Raji (cell line): ENCODE measurements around the gene PARP15.
A peak's percentile ranks its signal among the peaks of the same experiment; 100 is the strongest.

ENCODE experiments used
- POLR2A ChIP-seq: IDR thresholded peaks from 2 replicates; pipeline ENCODE4 v1.6.1; 2011; ENCODE audit warnings: low read depth, low read length, control low read depth; ENCODE audit not compliant: insufficient read depth

PARP15 gene

DNA sequence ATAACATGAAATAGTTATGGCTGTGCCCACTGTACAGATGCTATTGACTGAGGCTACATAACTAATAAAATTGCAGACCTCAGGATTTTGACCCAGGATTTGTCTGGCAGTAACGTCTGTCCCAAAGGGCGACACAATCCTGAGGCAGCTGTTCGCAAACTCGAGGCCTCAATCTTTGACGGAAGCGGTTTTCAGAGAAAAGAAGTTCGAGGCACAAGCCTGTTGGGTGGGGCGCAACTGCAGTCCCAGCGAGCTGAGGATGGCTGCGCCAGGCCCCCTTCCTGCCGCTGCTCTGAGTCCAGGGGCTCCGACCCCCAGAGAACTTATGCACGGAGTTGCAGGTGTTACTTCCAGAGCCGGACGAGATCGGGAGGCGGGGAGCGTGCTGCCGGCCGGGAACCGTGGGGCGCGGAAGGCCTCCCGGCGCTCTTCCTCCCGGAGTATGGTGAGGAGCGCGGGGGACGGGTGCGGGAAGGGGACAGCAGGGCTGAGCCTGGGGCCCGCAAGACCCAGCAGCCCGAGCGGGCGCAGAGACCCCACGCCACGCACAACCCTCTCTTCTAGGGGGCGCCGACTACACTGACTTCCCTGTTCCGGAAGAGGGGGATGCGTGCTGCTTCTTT, at the start of gene PARP15:
Gene PARP15 (plus strand): TSS at position 242 of the 623 bp plus-strand sequence. CDS start 18 bp downstream, at position 260.
- TF ChIP-seq POLR2A, result 0 out of 2 replicates have a peak, but pooled peaks have one; percentile 22

DNA sequence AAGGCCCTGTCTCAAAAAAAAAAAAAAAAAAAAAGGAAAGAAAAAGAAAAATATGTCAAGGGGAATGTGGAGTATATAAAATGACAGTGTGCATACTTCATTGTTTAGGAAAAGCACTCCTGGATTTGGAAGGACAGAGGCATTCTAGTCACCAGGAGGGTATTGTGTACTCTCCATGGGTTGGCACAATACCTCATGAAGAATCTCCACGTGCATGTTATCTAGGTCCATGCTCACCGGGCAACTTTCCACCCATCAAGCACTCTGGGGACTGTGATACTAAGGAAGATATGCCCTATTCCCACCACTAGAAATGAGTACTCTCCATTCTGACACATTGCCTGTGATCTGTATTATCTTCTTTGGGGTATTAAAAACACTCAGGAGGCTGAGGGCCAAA, 47.3 kb upstream of the PARP15 start:
- TF ChIP-seq POLR2A, result no peak

DNA sequence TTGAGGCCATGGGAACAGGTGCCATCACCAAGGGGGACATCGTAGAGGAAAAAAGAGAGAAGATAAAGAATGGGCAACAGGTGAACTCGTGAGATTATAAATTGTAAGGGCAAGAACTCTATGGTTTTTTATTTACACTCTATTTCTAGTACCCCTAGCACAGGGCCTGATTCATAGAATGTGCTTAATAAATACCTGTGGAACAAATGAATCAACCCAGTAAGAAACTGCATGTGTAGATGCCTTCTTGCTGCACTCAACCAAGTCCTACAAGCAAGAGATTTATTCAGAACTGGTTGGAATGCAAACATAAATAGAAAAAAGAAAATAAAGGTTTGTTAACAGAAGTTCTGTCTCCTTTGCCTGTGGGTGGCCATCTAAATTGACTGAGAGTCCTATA, 44.0 kb upstream of the PARP15 start:
- no peak for TF ChIP-seq POLR2A

DNA sequence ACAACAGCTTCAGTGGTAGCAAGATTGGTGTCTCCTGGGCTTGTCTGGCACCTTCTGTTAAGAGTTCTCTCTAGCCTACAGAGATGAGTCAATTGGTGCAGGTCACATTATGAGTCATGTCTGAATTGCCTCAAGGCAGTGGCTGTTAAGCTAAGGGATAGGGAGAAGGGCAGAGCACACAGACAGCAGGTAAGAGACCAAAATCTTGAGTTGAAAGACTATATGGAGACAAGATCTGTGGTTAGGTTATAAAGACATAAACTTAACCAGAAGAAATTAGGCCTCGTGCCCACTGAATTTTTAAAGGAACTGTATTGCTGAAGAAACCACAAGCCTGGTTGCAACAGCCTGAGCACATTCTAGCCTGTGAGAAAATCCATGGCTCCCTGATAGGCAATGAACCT, 43.5 kb upstream of the PARP15 start:
- no peak for TF ChIP-seq POLR2A

DNA sequence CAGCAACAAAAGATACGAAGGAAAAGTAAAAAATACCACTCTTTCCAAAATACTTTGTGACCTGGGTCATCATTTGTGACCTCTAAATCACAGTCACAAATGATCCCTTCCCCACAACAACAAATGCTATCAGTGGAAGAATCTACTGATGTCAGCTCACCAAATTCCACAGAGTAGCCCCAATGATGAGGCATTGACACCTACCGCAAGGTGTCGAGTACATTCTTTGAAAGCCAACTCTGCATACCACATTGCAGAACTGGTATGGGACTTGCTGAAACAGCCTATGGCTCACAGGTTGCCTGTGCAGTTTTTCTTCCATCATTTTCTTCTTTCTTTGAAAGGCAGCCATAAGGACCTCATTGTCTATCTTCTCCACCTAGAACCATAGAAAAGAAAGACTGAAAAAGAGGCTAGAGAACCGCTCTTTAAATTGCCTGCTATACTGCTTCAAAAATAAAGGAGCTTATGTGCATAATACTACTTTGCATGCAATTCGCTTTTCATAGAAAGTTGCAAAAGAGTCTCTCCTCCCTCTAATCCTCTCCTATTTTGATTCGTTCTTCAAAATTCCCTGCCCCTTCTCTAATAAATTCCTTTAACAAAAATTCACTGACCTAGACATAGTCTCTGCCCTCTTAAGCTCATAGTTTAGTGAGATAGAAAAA, 41.4 kb upstream of the PARP15 start:
- TF ChIP-seq POLR2A, result no peak

DNA sequence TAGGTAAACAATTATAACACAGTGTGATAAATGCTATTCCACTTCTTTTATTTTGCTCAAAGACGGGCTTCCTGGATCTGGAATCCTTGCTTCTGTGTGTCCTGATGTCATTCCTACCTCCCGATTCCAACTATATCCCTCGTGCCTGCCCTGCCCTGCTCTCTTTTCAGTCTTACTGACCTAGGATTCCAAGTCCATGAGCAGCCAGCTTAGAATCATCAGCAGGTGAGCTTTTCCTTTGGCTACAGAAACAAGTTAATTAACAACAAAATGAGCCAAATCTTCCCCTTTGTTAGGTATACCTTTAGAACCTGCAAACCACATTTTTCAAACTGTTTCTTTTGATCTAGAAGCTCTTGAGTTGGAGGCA, 40.8 kb upstream of the PARP15 start:
- no peak for TF ChIP-seq POLR2A

DNA sequence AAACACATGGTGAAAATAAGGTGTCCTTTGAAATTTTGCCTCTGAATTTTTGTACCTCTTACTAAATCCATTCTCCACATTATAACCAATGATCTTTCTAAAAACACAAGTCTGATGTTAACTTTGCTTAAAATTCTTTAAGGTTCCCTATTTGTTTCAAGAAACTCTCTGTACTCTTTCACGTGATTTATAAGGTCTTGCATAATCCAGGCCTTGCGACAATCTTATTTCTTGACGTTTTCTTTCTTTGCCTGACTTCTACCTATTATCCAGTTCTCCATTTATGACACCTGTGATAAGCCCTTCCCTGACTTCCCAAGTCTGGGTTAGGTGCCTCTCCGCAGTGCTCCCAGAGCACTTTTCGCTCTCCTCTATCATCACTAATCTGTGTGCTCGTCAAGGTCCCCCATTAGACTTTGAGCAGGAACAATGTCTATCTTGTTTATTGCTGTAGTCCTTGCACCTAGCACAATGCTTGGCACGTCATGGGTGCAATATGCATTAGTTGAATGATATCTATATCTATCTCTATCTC, 38.4 kb upstream of the PARP15 start:
- TF ChIP-seq POLR2A, result no peak

DNA sequence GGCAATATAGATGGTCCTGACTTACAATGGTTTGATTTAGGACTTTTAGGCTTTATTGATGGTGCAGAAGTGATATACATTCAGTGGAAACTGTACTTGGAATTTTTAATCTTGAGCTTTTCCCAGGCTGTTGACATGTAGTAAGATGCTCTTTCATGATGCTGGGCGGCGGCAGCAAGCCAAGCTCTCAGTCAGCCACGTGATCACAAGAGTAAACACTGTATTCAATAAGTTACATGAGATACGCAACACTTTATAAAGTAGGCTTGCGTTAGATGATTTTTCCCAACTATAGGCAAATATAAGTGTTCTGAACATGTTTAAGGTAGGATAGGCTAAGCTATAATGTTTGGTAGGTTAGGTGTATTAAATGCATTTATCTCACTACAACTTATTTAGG, 31.3 kb upstream of the PARP15 start:
- TF ChIP-seq POLR2A, result no peak

DNA sequence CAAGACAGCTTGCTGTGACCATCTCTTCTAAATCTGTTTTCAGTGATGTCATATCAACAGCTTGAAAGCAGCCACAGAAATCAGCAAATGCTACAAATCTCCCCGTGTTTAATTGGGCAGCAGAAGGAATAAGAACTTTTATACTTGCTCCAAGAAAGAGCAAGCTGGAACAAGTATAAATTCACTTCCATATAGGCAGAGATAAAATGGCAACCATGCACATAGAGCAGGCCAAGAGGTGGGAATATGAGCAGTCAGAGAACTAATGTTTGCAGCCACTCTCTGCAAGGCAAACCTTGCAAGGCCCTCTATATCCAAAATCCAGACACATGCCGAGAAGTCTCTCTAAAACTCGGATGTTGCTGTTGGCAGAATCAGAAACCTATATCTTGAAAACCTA, 29.4 kb upstream of the PARP15 start:
- TF ChIP-seq POLR2A, result no peak

DNA sequence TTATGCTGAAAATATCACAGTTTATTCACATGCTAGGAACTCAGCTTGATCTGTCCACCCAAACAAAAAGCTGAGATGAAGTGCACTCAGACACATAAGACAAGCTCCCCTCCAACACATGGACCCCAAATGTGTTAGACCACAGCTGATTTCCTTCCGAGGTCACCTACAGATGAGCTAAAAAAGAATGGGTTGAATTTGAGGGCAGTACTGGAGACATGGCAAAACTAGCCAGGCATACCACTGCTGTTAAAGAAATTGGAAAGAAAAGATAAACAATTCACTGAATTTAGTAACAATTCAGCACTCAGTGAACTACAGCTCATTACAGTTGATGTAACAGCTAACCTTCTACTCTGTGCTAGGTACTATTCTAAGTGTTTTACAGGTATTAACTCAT, 28.8 kb upstream of the PARP15 start:
- TF ChIP-seq POLR2A, result no peak

DNA sequence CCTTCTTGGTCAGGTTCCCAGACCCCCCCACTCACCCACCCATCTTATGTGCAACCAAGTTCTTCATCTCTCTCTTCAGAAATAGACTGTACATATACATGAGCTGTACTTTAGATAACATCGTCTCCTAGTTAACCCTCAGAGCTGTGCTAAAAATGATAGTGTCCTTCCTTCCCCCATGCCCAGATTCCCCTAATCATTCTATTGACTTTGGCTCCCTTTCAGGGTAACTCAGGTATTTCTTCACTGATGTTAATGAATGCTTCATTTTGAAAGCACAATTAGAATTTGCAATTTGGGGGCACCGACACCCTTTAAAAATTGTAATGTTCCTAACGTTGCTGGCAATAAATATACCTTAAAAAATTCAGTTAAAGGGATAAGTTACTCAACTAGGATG, 24.3 kb upstream of the PARP15 start:
- TF ChIP-seq POLR2A, result no peak

DNA sequence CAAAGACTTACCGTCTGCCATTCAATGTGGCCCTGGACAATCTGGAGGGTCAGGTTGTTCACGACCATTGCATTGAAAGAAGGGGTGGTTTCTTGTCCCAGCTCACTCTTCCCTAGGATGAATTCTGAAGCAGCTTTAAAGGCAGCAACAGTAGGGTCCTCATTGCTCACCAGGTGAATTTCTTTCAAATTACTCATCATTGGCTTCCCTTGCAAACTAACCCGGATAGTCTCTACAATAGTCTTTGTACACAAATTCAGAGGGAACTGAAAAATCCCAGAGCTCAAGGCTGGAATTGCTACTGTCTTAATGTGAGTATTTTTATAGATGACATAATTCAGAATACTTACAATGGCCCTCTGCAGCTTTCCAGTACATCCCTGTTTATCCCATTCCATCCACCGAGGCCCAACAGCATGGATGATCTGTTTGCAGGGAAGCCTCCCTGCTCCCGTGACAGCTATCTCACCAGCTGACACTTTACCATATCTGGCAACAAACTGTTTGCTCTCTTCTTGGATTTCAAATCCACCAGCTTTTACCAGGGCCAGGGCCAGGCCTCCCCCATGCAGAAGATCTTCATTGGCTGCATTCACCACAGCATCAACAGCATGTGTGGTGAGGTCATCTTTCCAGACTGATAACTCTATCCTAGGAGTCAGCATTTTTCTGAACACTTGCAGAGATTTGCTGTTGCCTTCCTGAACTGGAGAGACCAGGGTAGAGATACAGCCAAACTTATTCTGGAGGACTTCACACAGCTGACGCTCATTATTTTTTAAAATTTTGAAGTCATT, 22.0 kb upstream of the PARP15 start:
- no peak for TF ChIP-seq POLR2A

DNA sequence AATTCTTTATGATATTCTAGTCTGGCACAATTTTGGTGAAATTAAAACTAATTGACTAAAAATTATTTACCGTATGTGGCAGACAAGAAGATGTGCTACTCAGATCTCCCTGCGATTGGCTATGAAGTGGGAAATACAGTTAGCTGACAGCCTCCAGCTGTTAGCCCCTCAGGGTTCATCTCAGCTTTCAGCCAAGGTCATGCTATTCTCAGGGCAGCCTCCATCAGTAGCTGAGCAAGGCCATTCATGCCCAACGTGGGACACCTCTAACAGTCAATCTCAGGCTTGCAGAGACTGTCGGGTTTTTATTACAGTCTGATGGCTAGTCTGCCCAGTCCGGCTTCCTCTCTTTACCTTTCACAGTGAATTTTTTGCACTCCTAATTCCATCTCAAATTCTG, 20.1 kb upstream of the PARP15 start:
- no peak for TF ChIP-seq POLR2A

DNA sequence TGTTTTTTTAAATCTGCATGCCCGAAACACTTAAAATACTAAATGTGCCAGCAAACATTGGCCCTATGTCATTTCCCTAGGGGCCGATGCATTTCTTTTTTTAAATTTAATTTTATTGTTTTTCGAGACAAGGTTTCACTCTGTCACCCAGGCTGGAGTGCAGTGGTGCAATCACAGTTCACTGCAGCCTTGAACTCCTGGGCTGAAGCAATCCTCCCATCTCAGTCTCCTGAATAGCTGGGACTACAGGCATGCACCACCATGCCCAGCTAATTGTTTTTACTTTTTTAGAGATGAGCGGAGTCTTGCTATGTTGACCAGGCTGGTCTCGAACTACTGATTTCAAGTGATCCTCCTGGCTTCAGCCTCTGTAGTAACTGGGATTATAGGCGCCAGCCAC, 18.8 kb upstream of the PARP15 start:
- TF ChIP-seq POLR2A, result no peak

DNA sequence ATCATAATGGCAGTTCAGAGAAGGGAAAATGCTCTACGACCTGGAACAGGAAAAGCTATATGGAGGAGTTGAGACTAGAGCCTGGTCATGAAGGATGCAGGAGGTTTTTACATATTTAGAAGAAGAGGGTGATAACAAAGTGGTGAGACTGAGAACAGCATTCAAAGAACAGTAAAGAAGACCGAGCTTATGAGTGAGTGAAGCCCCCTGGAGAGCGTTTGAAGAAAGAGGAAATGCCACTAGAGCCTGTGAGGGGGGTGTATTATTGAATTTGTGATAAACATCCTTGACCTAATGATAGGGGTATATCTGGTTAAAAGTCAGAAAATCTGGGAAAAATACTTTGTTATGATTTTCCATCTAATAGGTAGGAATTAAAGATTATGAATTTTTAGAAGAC, 17.5 kb upstream of the PARP15 start:
- no peak for TF ChIP-seq POLR2A

DNA sequence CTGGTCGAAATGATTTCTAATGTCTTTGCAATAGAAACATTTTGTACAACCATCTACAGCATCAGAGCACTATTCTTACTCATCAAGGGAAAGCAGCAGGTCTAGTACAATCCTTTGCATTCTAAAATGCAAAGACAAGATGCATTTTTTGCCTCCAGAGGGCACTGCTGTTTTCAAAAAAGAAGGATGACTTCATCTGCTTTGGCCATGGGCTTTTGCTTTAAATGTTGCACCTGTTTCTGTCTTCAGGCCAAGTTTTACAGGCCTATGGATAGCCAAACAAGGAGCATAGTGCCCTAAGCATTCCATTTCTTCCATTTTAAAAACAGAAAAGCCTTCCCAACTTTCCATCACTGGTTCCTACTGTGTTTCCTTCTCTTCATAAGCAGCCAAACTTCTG, 16.8 kb upstream of the PARP15 start:
- no peak for TF ChIP-seq POLR2A

DNA sequence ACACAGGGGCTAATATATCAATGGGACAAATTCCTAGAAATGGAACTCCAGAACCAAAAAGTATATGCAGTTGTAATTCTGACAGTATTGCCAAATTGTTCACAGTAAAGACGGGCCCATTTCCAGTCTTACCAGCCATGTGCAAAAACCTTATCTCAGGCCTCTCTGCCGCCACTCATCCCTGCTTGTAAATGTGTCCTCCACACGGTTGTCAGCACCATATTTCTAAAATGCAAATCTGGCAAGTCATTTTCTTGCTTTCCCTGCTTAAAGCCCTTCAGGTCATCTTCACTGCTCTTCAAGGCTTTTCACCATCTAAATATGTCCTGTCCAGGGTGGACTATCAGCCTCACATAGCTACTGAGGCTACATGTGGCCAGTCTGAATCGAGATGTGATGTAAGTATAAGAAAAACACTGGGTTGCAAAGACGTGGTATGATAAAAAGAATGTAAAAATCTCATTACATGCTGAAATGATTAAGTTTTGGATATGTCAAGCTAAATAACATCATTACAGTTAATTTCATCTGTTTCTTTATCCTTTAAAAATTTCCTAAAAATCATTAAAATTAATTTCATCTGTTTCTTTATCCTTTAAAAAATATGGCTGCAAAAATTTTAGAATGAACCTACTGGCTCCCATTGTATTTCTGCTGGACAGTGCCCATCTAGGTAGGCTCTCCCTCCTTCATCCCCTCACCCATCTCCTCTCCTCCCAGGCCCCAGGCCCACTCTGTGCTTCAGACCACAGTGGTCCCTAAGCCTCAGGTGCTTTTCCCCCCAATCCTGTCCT, 14.3 kb upstream of the PARP15 start:
- no peak for TF ChIP-seq POLR2A
